DMS114 treated with DMSO at 0.1 percent for 48 hours (cell line): ENCODE results near the gene ZNF385A.
"Not testable (repeated sequence)": the region's sequence is repeated elsewhere in the genome, so short reads cannot be mapped to it uniquely, and the experiment has no call there.

ENCODE experiments used
- DNase-seq: peaks from one replicate; lab custom pipeline; 2025; ENCODE audit not compliant: unreplicated experiment; lab: John Stamatoyannopoulos, UW

ZNF385A gene

DNA sequence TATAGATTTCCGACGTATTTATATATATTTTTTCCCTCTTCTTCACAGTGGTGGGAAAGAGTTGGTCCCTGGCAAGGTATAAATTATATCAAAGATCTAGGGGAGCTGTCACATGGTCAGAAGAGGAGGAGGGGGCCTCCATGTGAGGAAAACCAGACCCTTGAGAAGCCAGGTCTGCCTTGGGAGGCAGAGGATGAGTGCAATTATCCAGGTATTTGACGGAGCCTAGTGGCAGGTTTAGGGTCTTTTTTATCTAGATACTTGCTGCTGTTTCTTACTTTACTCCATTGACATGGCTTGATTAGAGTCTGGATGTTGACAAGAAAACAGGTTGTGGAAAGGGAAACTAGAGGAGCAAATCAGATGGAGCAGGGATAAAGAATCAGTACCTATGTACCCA is 54.1 kb downstream of the ZNF385A start:
- DNase-seq, result no peak

- DNase-seq, result no peak
Measured at GRCh38 chr12:54329759-54330158, 54.8 kb downstream of the ZNF385A start.

DNA sequence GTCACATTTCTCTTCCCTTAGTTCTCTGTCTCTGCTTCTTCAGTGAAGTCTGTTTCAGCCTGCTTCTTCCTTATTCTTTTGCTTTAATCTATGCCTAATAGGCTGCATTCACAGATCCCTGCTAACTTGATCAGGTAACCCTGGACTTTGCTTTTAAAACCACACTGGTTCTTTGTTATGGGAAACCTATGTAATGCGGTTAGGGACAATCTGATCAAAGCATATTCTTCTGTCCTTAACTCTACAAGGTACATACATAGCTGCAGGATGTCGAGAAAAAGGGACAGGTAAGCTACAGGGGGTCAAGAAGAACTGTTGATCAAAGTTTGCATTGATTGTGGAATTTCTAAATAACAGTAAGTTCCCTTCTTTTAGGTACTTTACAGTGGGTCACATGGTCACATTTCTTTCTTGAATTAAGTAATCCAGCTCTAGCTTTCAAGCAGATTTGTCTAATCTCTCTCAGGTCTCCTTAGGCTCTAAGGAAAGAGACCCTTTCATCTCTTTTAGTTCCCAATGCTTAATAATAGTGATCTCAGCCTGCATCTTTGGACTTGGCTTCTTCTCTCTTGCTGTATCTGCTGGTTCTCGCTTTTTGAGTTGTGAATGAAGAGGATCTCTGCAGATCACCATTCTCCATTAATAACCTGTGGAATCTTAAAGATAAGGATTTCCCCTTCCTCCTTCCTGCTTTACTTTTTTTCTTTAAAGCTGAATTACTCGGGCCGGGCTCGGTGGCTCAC is 55.8 kb downstream of the ZNF385A start:
- DNase-seq, result no peak

DNA sequence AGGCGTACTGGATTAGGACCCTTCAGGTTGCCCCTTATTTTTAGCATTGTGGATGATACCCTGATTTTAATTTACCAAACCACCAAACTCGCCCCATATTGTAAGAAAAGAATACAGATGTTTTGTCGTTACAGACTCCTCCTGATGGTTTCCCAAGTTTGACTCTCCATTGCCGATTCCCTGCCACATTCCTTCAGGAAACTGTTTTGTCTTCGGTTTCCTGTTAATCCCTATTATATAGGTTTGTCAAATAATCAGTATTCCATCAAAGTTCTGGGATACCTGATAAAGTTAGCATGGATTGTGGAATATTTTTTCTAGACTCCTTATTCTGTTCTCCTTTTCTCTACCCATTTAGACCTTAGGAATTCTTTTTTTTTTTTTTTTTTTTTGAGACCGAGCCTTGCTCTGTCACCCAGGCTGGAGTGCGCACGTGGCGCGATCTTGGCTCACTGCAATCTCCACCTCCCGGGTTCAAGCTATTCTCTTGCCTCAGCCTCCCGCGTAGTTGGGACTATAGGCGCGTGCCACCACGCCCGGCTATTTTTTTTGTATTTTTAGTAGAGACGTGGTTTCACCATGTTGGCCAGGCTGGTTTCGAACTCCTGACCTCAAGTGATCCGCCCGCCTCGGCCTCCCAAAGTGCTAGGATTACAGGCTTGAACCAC is 59.0 kb downstream of the ZNF385A start:
- not testable (repeated sequence) for DNase-seq

GRCh38 chr12:54324617-54325441 is 59.7 kb downstream of the ZNF385A start, which contains the start of gene COPZ1:
COPZ1 (plus strand) TSS chr12:54325131; CDS start chr12:54325164, 33 bp downstream.
- DNase-seq, result peak; percentile 100

- DNase-seq, result no peak
Measured at GRCh38 chr12:54321363-54321762, 63.2 kb downstream of the ZNF385A start.
